AG04450 (cell line): ENCODE data around the gene TBC1D14. TPM values are rescaled to one million over a fixed set of nuclear protein-coding genes. Genes with fewer than 3 reads are reported as not detected.

ENCODE experiments used
- CTCF ChIA-PET: fragments of 300-600, 350-600 bp; formaldehyde crosslinking; extraction: SDS; loops from one replicate; lab custom pipeline; 2022; ENCODE audit warnings: antibody characterized with exemption, inconsistent platforms; lab: Charles Lee
- POLR2A ChIA-PET: fragments of 350-600 bp; formaldehyde crosslinking; extraction: SDS; loops from one replicate; lab custom pipeline; 2021; ENCODE audit warnings: antibody characterized with exemption, inconsistent platforms; lab: Yijun Ruan, JAX
- DNase-seq: peaks from one replicate; pipeline ENCODE4 v3.0.0-alpha.2; 2011; ENCODE audit warnings: low read depth, low spot score
- H3K27ac ChIP-seq: one replicate; pipeline ENCODE4 v1.5.1; 2012; ENCODE audit warnings: low read depth, low read length, control low read depth
- H3K27me3 ChIP-seq: one replicate; pipeline ENCODE4 v1.6.0; 2012; ENCODE audit warnings: low read length; ENCODE audit not compliant: control insufficient read depth, insufficient read depth
- H3K4me3 ChIP-seq: 2 replicates; pipeline ENCODE4 v1.5.1; 2011; ENCODE audit warnings: mild to moderate bottlenecking, low read depth, low read length, control low read depth
- H3K9me3 ChIP-seq: 2 replicates; pipeline ENCODE4 v1.5.1; 2012; ENCODE audit warnings: low read length; ENCODE audit not compliant: control insufficient read depth, insufficient read depth
- polyA plus RNA-seq: library from polyadenylated mRNA; depleted of rRNA; stranded (reverse); fragments of >200 nt; gene quantifications from 2 replicates; pipeline ENCODE4 v1.2.3, GENCODE V29; 2011
- TF ChIP-seq, protein P1 (sequence below): IDR thresholded peaks from 2 replicates; pipeline ENCODE4 v1.5.1; 2011; ENCODE audit warnings: low read depth, low read length, control low read depth, inconsistent platforms

The TBC1D14 gene
- polyA plus RNA-seq, 1 experiment, result 46.3 TPM

- POLR2A ChIA-PET, result no interaction called here
- Histone ChIP-seq H3K4me3 (no peak overlapping the region), H3K9me3 (no peaks in the 10 kb centered on the region), H3K27me3 (no peaks in the 10 kb centered on the region), H3K27ac (no peak overlapping the region)
- TF ChIP-seq, protein P1, sequence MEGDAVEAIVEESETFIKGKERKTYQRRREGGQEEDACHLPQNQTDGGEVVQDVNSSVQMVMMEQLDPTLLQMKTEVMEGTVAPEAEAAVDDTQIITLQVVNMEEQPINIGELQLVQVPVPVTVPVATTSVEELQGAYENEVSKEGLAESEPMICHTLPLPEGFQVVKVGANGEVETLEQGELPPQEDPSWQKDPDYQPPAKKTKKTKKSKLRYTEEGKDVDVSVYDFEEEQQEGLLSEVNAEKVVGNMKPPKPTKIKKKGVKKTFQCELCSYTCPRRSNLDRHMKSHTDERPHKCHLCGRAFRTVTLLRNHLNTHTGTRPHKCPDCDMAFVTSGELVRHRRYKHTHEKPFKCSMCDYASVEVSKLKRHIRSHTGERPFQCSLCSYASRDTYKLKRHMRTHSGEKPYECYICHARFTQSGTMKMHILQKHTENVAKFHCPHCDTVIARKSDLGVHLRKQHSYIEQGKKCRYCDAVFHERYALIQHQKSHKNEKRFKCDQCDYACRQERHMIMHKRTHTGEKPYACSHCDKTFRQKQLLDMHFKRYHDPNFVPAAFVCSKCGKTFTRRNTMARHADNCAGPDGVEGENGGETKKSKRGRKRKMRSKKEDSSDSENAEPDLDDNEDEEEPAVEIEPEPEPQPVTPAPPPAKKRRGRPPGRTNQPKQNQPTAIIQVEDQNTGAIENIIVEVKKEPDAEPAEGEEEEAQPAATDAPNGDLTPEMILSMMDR, result no peak
- no peak for DNase-seq
- CTCF ChIA-PET, result no interaction called here
Observed at GRCh38 chr4:7019367-7019766, 109.7 kb downstream of the TBC1D14 start.

DNA sequence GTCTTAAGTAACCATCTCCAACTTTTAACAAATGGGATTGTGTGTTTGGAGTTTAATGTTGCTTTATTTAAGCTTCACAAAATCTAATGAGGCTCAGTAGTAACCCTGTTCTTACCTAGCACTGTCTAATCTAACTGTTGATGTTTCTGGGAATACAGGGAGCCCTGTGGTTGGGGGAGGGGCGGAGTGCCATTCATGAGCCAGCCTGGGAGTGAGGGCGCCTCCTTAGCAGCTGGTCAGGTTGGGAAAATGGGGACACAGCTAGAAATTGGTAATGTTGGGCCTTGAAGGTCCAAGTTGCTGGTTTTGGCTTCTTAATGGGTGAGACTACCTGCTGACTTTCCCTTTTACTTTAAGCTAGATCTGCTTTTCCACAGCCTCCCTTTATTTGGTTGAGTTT is 110.7 kb downstream of the TBC1D14 start:
- H3K9me3 ChIP-seq, result no peaks in the 10 kb centered on the region
- ChIA-PET POLR2A (interaction anchor here (0.6 kb wide), 1 partner anchor 50 kb away, joined by 4 read pairs; no protein-coding TSS in a partner anchor), CTCF (interaction anchor here (2.2 kb wide), 1 partner anchor 22 kb away, joined by 13 read pairs; a partner anchor contains a TSS)
- no peak overlapping the region for H3K27ac ChIP-seq
- TF ChIP-seq, protein P1, result no peak
- H3K4me3 ChIP-seq, result no peak overlapping the region
- H3K27me3 ChIP-seq, result no peaks in the 10 kb centered on the region
- no peak for DNase-seq

DNA sequence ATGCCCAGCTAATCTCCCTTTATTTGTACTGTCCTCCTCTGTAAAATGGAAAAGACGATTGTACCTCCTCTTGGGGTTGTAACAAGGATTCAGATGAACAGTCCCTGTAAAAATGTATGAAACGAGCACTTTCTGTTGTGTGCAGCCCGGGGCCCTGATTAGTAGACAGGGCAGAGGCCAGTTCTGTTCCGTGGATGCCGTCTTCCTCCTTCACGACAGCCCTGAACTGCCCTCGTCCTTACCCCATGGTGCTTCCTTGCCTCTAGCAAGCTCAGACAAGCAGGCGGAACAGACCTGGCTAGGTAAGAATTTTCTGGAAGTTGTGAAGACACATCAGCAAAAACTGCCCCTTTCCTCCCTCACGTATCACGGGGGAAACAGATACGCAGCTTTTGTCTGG is 111.2 kb downstream of the TBC1D14 start:
- no peaks in the 10 kb centered on the region for H3K9me3 ChIP-seq
- CTCF ChIA-PET, result interaction anchor here (0.7 to 2.2 kb wide), 2 partner anchors 22 to 50 kb away, joined by 3 to 13 read pairs; a partner anchor contains a TSS
- H3K27me3 ChIP-seq, result no peaks in the 10 kb centered on the region
- no peak overlapping the region for H3K4me3 ChIP-seq
- POLR2A ChIA-PET, result no interaction called here
- no peak overlapping the region for H3K27ac ChIP-seq
- DNase-seq, result no peak
- TF ChIP-seq, protein P1, result no peak

- Histone ChIP-seq H3K27me3 (no peaks in the 10 kb centered on the region), H3K4me3 (no peak overlapping the region), H3K27ac (peak overlapping the region; percentile 87), H3K9me3 (no peaks in the 10 kb centered on the region)
- ChIA-PET CTCF (interaction anchor here (0.7 to 2.2 kb wide), 2 partner anchors 21 to 49 kb away, joined by 3 to 13 read pairs; a partner anchor contains a TSS), POLR2A (interaction anchor here (0.7 kb wide), 1 partner anchor 14 kb away, joined by 3 read pairs; no protein-coding TSS in a partner anchor)
- DNase-seq, result no peak
- TF ChIP-seq, protein P1, result no peak
Observed at GRCh38 chr4:7021355-7021754, 111.7 kb downstream of the TBC1D14 start.

DNA sequence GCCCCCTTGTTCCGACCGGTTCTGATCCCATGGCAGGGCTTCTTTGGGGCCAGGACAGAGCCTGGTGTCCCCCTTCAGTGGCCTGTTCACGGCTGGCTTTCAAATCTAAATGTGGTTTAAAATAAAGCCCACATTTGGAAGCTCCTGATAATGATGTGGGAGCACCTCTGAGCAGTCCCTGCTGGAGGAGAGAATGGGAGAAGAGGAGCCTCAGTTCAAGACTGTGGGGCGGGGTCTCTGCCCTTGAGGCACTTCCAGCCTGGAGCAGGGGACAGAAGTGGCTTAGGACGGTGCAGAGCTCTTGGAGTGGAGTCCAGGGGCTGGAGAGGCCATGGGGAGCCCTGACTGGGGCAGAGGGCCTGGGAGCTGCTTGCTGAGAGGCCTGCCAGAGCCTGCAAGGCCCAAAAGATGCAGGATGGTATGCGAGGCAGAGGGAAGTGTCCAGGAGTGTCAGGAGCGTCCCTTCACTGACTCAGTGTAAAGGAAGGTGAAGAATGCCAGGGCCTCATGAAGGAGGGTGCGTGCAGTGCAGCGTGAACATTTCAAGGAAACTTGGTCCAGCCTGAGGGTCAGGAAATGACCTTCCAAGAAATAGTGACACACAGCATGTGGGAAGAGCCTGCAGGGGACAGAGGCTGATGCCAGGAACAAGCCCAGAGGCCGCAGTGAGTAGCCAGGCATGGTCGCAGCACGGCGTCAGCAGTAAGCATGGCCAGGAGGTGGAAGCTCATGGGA is 112.5 kb downstream of the TBC1D14 start:
- CTCF ChIA-PET, result interaction anchor here (1.3 to 2.2 kb wide), 3 partner anchors 19 to 49 kb away, joined by 3 to 13 read pairs (median 7); a partner anchor contains a TSS
- POLR2A ChIA-PET, result interaction anchor here (0.6 to 0.7 kb wide), 2 partner anchors 10 to 13 kb away, joined by 3 read pairs; no protein-coding TSS in a partner anchor
- peak overlapping the region; percentile 87 for H3K27ac ChIP-seq
- DNase-seq, result peak; percentile 46
- TF ChIP-seq, protein P1, result no peak
- no peaks in the 10 kb centered on the region for H3K27me3 ChIP-seq
- no peak overlapping the region for H3K4me3 ChIP-seq
- H3K9me3 ChIP-seq, result no peaks in the 10 kb centered on the region
